ENCODE measurements around the gene SMAD6. TPM values are rescaled to one million over a fixed set of nuclear protein-coding genes. Genes with fewer than 3 reads are reported as not detected.

The SMAD6 gene
- total and polyA plus RNA-seq, 2 of the 4 experiments (the other 2 are of a cell fraction), result 4.8 to 8.5 TPM

GRCh38 chr15:66789029-66790025 is 87.3 kb downstream of the SMAD6 start:
- intact Hi-C loops (cut with micrococcal nuclease), result loop anchor here (1.0 to 5.0 kb wide), 4 partner anchors 14 to 167 kb away; no protein-coding TSS in a partner anchor
- peak overlapping the region; percentile 98 for H2AK5ac ChIP-seq (ENCODE audit: low read depth, low read length)
- TF ChIP-seq ELK1 (IDR thresholded peaks at IDR 0.05; ENCODE audit: borderline replicate concordance, low read depth, low read length), result no peak
- peak; percentile 50 for TF ChIP-seq SMC3 (IDR thresholded peaks at IDR 0.05; ENCODE audit: low read depth, low read length)
- no peak for TF ChIP-seq RFX5 (IDR thresholded peaks at IDR 0.05; ENCODE audit: low read depth, low read length)
- TF ChIP-seq USF2 (IDR thresholded peaks at IDR 0.05; ENCODE audit: low read depth, low read length), result no peak
- no peak for TF ChIP-seq BHLHE40 (IDR thresholded peaks at IDR 0.05; ENCODE audit: low read depth, low read length)
- TF ChIP-seq FOS (IDR thresholded peaks at IDR 0.05; ENCODE audit: low read depth, low read length), result no peak
- TF ChIP-seq POLR2A (IDR thresholded peaks at IDR 0.05; ENCODE audit: low read depth, low read length), result no peak
- no peak for TF ChIP-seq MXI1 (IDR thresholded peaks at IDR 0.05; ENCODE audit: borderline replicate concordance, low read depth, low read length)
- TF ChIP-seq CEBPB (IDR thresholded peaks at IDR 0.05; ENCODE audit: low read depth, low read length), result peak; percentile 83
- no peak for TF ChIP-seq CHD1 (IDR thresholded peaks at IDR 0.05; ENCODE audit: low read depth, low read length)
- no peak for TF ChIP-seq MAZ (IDR thresholded peaks at IDR 0.05; ENCODE audit: borderline replicate concordance, low read depth, low read length)
- TF ChIP-seq NFE2L2 (IDR thresholded peaks at IDR 0.05; ENCODE audit: low read depth, low read length), result no peak
- TF ChIP-seq RAD21 (IDR thresholded peaks at IDR 0.05; ENCODE audit: low read length), result peak; percentile 57

More at GRCh38 chr15:66789029-66790025, 87.3 kb downstream of the SMAD6 start:
- CTCF ChIA-PET, result interaction anchor here (0.5 to 1.8 kb wide), 11 partner anchors 9 to 458 kb away, joined by 3 to 16 read pairs (median 4); no protein-coding TSS in a partner anchor
- Histone ChIP-seq H3K4me2 (ENCODE audit: low read depth, low read length) (peak overlapping the region; percentile 32; the same call in 1 of the 2 replicates), H2BK5ac (ENCODE audit: low read depth, low read length, poor library complexity, severe bottlenecking) (peak overlapping the region; percentile 98), H3K4me1 (ENCODE audit: control insufficient read depth, insufficient read depth, low read length) (peaks cover 41% of the 10 kb centered on the region), H3K9ac (ENCODE audit: low read depth, low read length) (peak overlapping the region; percentile 82), H2BK15ac (ENCODE audit: low read depth, low read length) (peak overlapping the region; percentile 97; the same call in 2 of the 3 replicates), H3K27ac (ENCODE audit: insufficient read depth, low read length) (peak overlapping the region; percentile 100), H3K14ac (replicated peaks; ENCODE audit: low read depth, low read length) (peak overlapping the region; percentile 98), H3K9me1 (ENCODE audit: insufficient read depth, low read length) (peaks cover 37% of the 10 kb centered on the region), H3K36me3 (ENCODE audit: control insufficient read depth, insufficient read depth, low read length) (no peaks in the 10 kb centered on the region), H3K18ac (ENCODE audit: low read depth, low read length) (peak overlapping the region; percentile 98), H2AK9ac (replicated peaks; ENCODE audit: low read depth, low read length, poor library complexity) (peak overlapping the region; percentile 92), H2AFZ (replicated peaks; ENCODE audit: low read length, poor library complexity) (peak overlapping the region; percentile 75), H4K20me1 (ENCODE audit: insufficient read depth, low read length) (no peaks in the 10 kb centered on the region), H3K9me3 (ENCODE audit: control insufficient read depth, insufficient read depth, low read length) (no peaks in the 10 kb centered on the region), H4K5ac (ENCODE audit: low read depth, low read length) (peak overlapping the region; percentile 94), H2BK20ac (ENCODE audit: low read depth, low read length) (peak overlapping the region; percentile 97), H3K79me1 (ENCODE audit: low read depth in 1 of 2, low read length in 2 of 2) (peaks cover 2 to 21% of the 10 kb centered on the region in 2 experiments; a peak in 3 of 4 replicates), H4K91ac (ENCODE audit: insufficient read depth, low read depth, low read length) (peak overlapping the region; percentile 99), H3K56ac (ENCODE audit: extremely low read depth, insufficient read depth, low read length) (peak overlapping the region; percentile 94), H3K4me3 (ENCODE audit: insufficient read depth, low read depth, low read length) (no peak overlapping the region), H4K8ac (ENCODE audit: low read depth in 2 of 2, low read length in 2 of 2) (peak overlapping the region; percentile 91 to 94), H3K23ac (ENCODE audit: low read depth, low read length) (peak overlapping the region; percentile 95), H2BK120ac (ENCODE audit: low read depth, low read length) (peak overlapping the region; percentile 99), H3K27me3 (ENCODE audit: control insufficient read depth, insufficient read depth, low read length) (no peaks in the 10 kb centered on the region), H3K4ac (ENCODE audit: low read depth, low read length) (peak overlapping the region; percentile 99)
- no TSS peak for BruUV-seq (replicated peaks)
- dilution Hi-C loops (cut with HindIII; ENCODE audit: low sequenced_read_pairs, unreplicated experiment) (no loop called here), in situ Hi-C loops (cut with MboI; ENCODE audit: low sequenced_read_pairs) (no loop called here)
- POLR2A ChIA-PET (ENCODE audit: unreplicated experiment), result no interaction called here
- peak; percentile 70 for ATAC-seq (ENCODE audit: low read depth)
- peak; percentile 81 for DNase-seq
- 80% methylated on average over 1 of the region's 5 CpGs; no CpG with 5 or more reads in 1 of the 2 experiments for WGBS, 2 experiments (ENCODE audit: extremely low coverage in 2 of 2, insufficient read length in 1 of 2)

All from IMR-90 (cell line).